Transverse colon (tissue), 4 donors: Measurements from ENCODE around the gene ESYT2.

ENCODE experiments used
- CTCF ChIP-seq, 5 experiments: fragments of 200-600 bp in 3 of 5; fragments of 450-650 bp in 2 of 5; sonication (generic) in 3 of 5; IDR thresholded peaks; 1 replicate in 2 of 5; 2 replicates in 3 of 5; pipeline ENCODE4 v1.5.1; 2016 to 2017; ENCODE audit warnings: antibody characterized with exemption in 5 of 5, inconsistent platforms in 3 of 5, mild to moderate bottlenecking in 2 of 5, moderate library complexity in 1 of 5
- EP300 ChIP-seq: sonication (generic); formaldehyde crosslinking; IDR thresholded peaks from one replicate; pipeline ENCODE4 v1.6.1; 2017; ENCODE audit warnings: antibody characterized with exemption, low read depth
- POLR2A ChIP-seq: fragments of 450-650 bp; IDR thresholded peaks from one replicate; pipeline ENCODE4 v1.6.1; 2016; ENCODE audit warnings: antibody characterized with exemption, mild to moderate bottlenecking, moderate library complexity
- POLR2AphosphoS5 ChIP-seq, 3 donors: sonication (generic); formaldehyde crosslinking; IDR thresholded peaks; one replicate each; pipeline ENCODE4 v1.6.1; 2016; ENCODE audit warnings: antibody characterized with exemption in 3 of 3

- no peak for TF ChIP-seq EP300
- no peak for TF ChIP-seq CTCF (IDR thresholded peaks at IDR 0.05)
- TF ChIP-seq POLR2A: no peak
- TF ChIP-seq POLR2AphosphoS5 (IDR thresholded peaks at IDR 0.05): no peak
Observed at GRCh38 chr7:158781974-158782664, 47.2 kb downstream of the ESYT2 start.
